GM10847 (cell line): ENCODE measurements around the gene ARHGEF12.

Experiments
- POLR2A ChIP-seq: IDR thresholded peaks from 2 replicates; pipeline ENCODE4 v1.6.1; 2011; ENCODE audit not compliant: insufficient read length; ENCODE audit errors: extremely low read depth

ARHGEF12 gene

GRCh38 chr11:120332822-120333716 is 3.1 kb upstream of the ARHGEF12 start:
- TF ChIP-seq POLR2A: no peak

GRCh38 chr11:120333801-120334200 is 2.4 kb upstream of the ARHGEF12 start:
- no peak for TF ChIP-seq POLR2A

GRCh38 chr11:120334332-120334731 is 1.9 kb upstream of the ARHGEF12 start:
- no peak for TF ChIP-seq POLR2A

- TF ChIP-seq POLR2A: no peak
These were observed 1.2 kb upstream of the ARHGEF12 start for GRCh38 chr11:120334894-120335462.

- no peak for TF ChIP-seq POLR2A
These were observed 681 bp upstream of the ARHGEF12 start for GRCh38 chr11:120335556-120335907.

- TF ChIP-seq POLR2A: no peak
These were observed 585 bp downstream of the ARHGEF12 start for GRCh38 chr11:120336641-120337354.

GRCh38 chr11:120337355-120338106 is 1.3 kb downstream of the ARHGEF12 start:
- no peak for TF ChIP-seq POLR2A

GRCh38 chr11:120338107-120338933 is 2.1 kb downstream of the ARHGEF12 start:
- no peak for TF ChIP-seq POLR2A

- TF ChIP-seq POLR2A: no peak
These were observed 3.2 kb downstream of the ARHGEF12 start for GRCh38 chr11:120339394-120339890.

- no peak for TF ChIP-seq POLR2A
These were observed 4.3 kb downstream of the ARHGEF12 start for GRCh38 chr11:120340529-120340928.

- no peak for TF ChIP-seq POLR2A
These were observed 6.0 kb downstream of the ARHGEF12 start for GRCh38 chr11:120342226-120342625.

- TF ChIP-seq POLR2A: no peak
These were observed 6.5 kb downstream of the ARHGEF12 start for GRCh38 chr11:120342678-120343077.

- no peak for TF ChIP-seq POLR2A
These were observed 7.2 kb downstream of the ARHGEF12 start for GRCh38 chr11:120343429-120343828.

GRCh38 chr11:120344302-120345004 is 8.2 kb downstream of the ARHGEF12 start:
- TF ChIP-seq POLR2A: no peak
